Bone marrow (tissue), 2 donors: ENCODE measurements around the gene HCAR3.

ENCODE experiments used
- DNase-seq, 2 donors: peaks; one replicate each; lab custom pipeline; 2025; lab: John Stamatoyannopoulos, UW

The HCAR3 gene

GRCh38 chr12:122669397-122670070 is 47.1 kb downstream of the HCAR3 start:
- no peak for DNase-seq

GRCh38 chr12:122668268-122668667 is 48.3 kb downstream of the HCAR3 start:
- no peak for DNase-seq

GRCh38 chr12:122665759-122666158 is 50.9 kb downstream of the HCAR3 start:
- DNase-seq, result no peak

GRCh38 chr12:122665349-122665748 is 51.3 kb downstream of the HCAR3 start:
- DNase-seq, result peak in 1 of 2 donors; percentile 13
